Measurements from ENCODE around the gene BCL2. TPM values are rescaled to one million over a fixed set of nuclear protein-coding genes. Genes with fewer than 3 reads are reported as not detected.

The BCL2 gene
- total RNA-seq, 1 experiment from 2014 or later: 2.6 TPM

DNA sequence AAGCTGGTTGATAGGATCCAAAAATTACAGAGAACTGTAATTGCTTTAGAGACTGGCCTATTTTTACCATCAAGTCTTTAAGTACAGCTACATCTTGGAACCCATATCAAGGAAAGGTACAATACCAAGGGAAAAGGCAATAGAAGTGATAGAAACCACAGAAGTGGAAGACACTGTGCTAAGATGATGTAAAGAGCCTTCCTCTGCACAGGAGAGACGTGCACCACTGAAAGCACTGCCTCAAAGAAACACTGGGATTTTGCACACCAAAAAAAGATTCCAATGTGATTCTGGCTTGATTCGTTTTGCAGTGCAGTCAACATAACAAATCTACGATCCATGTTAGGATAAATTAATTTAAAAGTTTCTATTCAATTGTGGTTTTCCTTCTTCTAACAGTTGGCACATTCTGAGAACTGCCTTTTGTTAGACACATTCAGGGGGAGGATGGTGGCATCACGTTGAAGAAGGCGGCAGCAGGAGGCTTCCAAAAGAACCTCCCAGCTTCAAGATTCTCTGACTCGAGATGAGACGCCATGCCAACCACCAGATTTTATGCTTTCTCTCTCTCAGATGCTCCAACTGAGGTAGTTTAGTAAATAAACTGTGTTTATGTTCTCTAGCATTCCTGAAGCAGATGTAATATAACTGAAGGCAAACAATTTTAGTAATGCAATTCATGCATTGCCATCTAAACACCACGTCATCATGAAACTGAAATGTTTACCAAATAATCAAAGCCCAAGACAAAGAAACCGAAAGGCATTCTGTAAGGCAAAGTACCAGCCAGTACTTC is 102.9 kb downstream of the BCL2 start:
- no peak overlapping the region for H3K4me3 Mint-ChIP-seq
- no peak overlapping the region for H3K27ac Mint-ChIP-seq
- peaks cover 7% of the 10 kb centered on the region for H3K36me3 Mint-ChIP-seq

More for the DNA sequence above, 102.9 kb downstream of the BCL2 start:
- CTCF ChIA-PET: no interaction called here
- DNase-seq (ENCODE audit: low spot score): no peak
- Mint-ChIP-seq H3K27me3 (ENCODE audit: low read depth) (no peaks in the 10 kb centered on the region; the same call in 1 of the 2 replicates), H3K9me3 (peaks cover 22% of the 10 kb centered on the region), H3K4me1 (no peaks in the 10 kb centered on the region)
- POLR2A ChIA-PET: no interaction called here
- ATAC-seq: no peak
- TF ChIP-seq, protein P1, sequence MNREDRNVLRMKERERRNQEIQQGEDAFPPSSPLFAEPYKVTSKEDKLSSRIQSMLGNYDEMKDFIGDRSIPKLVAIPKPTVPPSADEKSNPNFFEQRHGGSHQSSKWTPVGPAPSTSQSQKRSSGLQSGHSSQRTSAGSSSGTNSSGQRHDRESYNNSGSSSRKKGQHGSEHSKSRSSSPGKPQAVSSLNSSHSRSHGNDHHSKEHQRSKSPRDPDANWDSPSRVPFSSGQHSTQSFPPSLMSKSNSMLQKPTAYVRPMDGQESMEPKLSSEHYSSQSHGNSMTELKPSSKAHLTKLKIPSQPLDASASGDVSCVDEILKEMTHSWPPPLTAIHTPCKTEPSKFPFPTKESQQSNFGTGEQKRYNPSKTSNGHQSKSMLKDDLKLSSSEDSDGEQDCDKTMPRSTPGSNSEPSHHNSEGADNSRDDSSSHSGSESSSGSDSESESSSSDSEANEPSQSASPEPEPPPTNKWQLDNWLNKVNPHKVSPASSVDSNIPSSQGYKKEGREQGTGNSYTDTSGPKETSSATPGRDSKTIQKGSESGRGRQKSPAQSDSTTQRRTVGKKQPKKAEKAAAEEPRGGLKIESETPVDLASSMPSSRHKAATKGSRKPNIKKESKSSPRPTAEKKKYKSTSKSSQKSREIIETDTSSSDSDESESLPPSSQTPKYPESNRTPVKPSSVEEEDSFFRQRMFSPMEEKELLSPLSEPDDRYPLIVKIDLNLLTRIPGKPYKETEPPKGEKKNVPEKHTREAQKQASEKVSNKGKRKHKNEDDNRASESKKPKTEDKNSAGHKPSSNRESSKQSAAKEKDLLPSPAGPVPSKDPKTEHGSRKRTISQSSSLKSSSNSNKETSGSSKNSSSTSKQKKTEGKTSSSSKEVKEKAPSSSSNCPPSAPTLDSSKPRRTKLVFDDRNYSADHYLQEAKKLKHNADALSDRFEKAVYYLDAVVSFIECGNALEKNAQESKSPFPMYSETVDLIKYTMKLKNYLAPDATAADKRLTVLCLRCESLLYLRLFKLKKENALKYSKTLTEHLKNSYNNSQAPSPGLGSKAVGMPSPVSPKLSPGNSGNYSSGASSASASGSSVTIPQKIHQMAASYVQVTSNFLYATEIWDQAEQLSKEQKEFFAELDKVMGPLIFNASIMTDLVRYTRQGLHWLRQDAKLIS (CRISPR knock-in tag; IDR thresholded peaks at IDR 0.05; ENCODE audit: borderline replicate concordance): no peak
- TF ChIP-seq, protein P2, sequence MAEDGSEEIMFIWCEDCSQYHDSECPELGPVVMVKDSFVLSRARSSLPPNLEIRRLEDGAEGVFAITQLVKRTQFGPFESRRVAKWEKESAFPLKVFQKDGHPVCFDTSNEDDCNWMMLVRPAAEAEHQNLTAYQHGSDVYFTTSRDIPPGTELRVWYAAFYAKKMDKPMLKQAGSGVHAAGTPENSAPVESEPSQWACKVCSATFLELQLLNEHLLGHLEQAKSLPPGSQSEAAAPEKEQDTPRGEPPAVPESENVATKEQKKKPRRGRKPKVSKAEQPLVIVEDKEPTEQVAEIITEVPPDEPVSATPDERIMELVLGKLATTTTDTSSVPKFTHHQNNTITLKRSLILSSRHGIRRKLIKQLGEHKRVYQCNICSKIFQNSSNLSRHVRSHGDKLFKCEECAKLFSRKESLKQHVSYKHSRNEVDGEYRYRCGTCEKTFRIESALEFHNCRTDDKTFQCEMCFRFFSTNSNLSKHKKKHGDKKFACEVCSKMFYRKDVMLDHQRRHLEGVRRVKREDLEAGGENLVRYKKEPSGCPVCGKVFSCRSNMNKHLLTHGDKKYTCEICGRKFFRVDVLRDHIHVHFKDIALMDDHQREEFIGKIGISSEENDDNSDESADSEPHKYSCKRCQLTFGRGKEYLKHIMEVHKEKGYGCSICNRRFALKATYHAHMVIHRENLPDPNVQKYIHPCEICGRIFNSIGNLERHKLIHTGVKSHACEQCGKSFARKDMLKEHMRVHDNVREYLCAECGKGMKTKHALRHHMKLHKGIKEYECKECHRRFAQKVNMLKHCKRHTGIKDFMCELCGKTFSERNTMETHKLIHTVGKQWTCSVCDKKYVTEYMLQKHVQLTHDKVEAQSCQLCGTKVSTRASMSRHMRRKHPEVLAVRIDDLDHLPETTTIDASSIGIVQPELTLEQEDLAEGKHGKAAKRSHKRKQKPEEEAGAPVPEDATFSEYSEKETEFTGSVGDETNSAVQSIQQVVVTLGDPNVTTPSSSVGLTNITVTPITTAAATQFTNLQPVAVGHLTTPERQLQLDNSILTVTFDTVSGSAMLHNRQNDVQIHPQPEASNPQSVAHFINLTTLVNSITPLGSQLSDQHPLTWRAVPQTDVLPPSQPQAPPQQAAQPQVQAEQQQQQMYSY (CRISPR knock-in tag; IDR thresholded peaks at IDR 0.05): no peak
- TF ChIP-seq HMGA2 (CRISPR knock-in tag; IDR thresholded peaks at IDR 0.05): no peak
- no peak for TF ChIP-seq NFYB (CRISPR knock-in tag; conservative IDR thresholded peaks at IDR 0.05; ENCODE audit: low read depth)
- TF ChIP-seq, protein P3, sequence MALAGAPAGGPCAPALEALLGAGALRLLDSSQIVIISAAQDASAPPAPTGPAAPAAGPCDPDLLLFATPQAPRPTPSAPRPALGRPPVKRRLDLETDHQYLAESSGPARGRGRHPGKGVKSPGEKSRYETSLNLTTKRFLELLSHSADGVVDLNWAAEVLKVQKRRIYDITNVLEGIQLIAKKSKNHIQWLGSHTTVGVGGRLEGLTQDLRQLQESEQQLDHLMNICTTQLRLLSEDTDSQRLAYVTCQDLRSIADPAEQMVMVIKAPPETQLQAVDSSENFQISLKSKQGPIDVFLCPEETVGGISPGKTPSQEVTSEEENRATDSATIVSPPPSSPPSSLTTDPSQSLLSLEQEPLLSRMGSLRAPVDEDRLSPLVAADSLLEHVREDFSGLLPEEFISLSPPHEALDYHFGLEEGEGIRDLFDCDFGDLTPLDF (CRISPR knock-in tag; IDR thresholded peaks at IDR 0.05): no peak
- TF ChIP-seq, protein P4, sequence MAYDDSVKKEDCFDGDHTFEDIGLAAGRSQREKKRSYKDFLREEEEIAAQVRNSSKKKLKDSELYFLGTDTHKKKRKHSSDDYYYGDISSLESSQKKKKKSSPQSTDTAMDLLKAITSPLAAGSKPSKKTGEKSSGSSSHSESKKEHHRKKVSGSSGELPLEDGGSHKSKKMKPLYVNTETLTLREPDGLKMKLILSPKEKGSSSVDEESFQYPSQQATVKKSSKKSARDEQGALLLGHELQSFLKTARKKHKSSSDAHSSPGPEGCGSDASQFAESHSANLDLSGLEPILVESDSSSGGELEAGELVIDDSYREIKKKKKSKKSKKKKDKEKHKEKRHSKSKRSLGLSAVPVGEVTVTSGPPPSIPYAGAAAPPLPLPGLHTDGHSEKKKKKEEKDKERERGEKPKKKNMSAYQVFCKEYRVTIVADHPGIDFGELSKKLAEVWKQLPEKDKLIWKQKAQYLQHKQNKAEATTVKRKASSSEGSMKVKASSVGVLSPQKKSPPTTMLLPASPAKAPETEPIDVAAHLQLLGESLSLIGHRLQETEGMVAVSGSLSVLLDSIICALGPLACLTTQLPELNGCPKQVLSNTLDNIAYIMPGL (CRISPR knock-in tag; IDR thresholded peaks at IDR 0.05): no peak
- no peak for TF ChIP-seq TEAD4 (CRISPR knock-in tag; IDR thresholded peaks at IDR 0.05)
- no peak for TF ChIP-seq EMX1 (CRISPR knock-in tag; IDR thresholded peaks at IDR 0.05)
- TF ChIP-seq, protein P5, sequence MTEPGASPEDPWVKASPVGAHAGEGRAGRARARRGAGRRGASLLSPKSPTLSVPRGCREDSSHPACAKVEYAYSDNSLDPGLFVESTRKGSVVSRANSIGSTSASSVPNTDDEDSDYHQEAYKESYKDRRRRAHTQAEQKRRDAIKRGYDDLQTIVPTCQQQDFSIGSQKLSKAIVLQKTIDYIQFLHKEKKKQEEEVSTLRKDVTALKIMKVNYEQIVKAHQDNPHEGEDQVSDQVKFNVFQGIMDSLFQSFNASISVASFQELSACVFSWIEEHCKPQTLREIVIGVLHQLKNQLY (CRISPR knock-in tag; IDR thresholded peaks at IDR 0.05): no peak
- TF ChIP-seq ETV6 (CRISPR knock-in tag; IDR thresholded peaks at IDR 0.05): no peak
- no peak for TF ChIP-seq SMAD4 (CRISPR knock-in tag; IDR thresholded peaks at IDR 0.05)
- no peak for TF ChIP-seq SP1 (CRISPR knock-in tag; conservative IDR thresholded peaks at IDR 0.05)
- TF ChIP-seq, protein P6, sequence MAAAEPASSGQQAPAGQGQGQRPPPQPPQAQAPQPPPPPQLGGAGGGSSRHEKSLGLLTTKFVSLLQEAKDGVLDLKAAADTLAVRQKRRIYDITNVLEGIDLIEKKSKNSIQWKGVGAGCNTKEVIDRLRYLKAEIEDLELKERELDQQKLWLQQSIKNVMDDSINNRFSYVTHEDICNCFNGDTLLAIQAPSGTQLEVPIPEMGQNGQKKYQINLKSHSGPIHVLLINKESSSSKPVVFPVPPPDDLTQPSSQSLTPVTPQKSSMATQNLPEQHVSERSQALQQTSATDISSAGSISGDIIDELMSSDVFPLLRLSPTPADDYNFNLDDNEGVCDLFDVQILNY (CRISPR knock-in tag; IDR thresholded peaks at IDR 0.05): no peak
- no peak for TF ChIP-seq KAT7 (CRISPR knock-in tag; IDR thresholded peaks at IDR 0.05; ENCODE audit: borderline replicate concordance)
